ENCODE data around the gene HSP90B1.

The HSP90B1 gene

DNA sequence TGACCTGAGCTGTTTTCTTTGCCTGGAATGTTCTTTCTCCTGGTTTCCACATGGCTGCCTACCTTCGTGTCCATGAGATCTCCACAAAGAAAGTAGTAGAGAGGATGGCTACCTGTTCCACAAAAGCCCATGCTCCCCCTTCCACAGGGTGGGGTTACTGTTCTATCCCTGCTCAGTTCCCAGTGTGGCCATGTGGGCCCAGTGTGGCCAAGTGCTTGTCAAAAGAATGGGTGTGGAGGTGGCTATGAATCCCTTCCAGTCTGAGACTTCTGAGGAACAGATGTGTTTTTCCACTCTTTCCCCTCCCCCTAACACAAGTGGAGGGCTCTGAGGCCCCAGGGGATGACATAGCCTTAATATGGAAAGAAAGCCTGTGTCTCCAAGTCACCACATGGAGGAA is 26.2 kb upstream of the HSP90B1 start:
- no peak overlapping the region for H3K4me3 ChIP-seq (ENCODE audit: insufficient read depth, low read depth, low read length)
- no peaks in the 10 kb centered on the region for H3K4me1 ChIP-seq (ENCODE audit: control insufficient read depth, insufficient read depth, low read length)
- no peaks in the 10 kb centered on the region for H3K9me3 ChIP-seq (ENCODE audit: control insufficient read depth, low read length)
- no peaks in the 10 kb centered on the region for H3K36me3 ChIP-seq (ENCODE audit: control insufficient read depth, insufficient read depth, low read length)
- H3K27me3 ChIP-seq (ENCODE audit: control insufficient read depth, insufficient read depth, low read length, poor library complexity, severe bottlenecking) = no peaks in the 10 kb centered on the region
- no peak overlapping the region for H3K27ac ChIP-seq (ENCODE audit: insufficient read depth, low read depth, low read length, poor library complexity, severe bottlenecking)
- 86 to 96% methylated on average over 1 of the region's 1 CpG for WGBS, 2 experiments

GRCh38 chr12:103905730-103906349 is 24.4 kb upstream of the HSP90B1 start:
- H3K27me3 ChIP-seq (ENCODE audit: control insufficient read depth, insufficient read depth, low read length, poor library complexity, severe bottlenecking) = no peaks in the 10 kb centered on the region
- no peak overlapping the region for H3K27ac ChIP-seq (ENCODE audit: insufficient read depth, low read depth, low read length, poor library complexity, severe bottlenecking)
- H3K4me1 ChIP-seq (ENCODE audit: control insufficient read depth, insufficient read depth, low read length) = no peaks in the 10 kb centered on the region
- no peaks in the 10 kb centered on the region for H3K9me3 ChIP-seq (ENCODE audit: control insufficient read depth, low read length)
- no peak overlapping the region for H3K4me3 ChIP-seq (ENCODE audit: insufficient read depth, low read depth, low read length)
- 86 to 90% methylated on average over 4 of the region's 4 CpGs for WGBS, 2 experiments
- H3K36me3 ChIP-seq (ENCODE audit: control insufficient read depth, insufficient read depth, low read length) = no peaks in the 10 kb centered on the region

- no peaks in the 10 kb centered on the region for H3K27me3 ChIP-seq (ENCODE audit: control insufficient read depth, insufficient read depth, low read length, poor library complexity, severe bottlenecking)
- H3K36me3 ChIP-seq (ENCODE audit: control insufficient read depth, insufficient read depth, low read length) = no peaks in the 10 kb centered on the region
- H3K4me3 ChIP-seq (ENCODE audit: insufficient read depth, low read depth, low read length) = no peak overlapping the region
- no peak overlapping the region for H3K27ac ChIP-seq (ENCODE audit: insufficient read depth, low read depth, low read length, poor library complexity, severe bottlenecking)
- H3K4me1 ChIP-seq (ENCODE audit: control insufficient read depth, insufficient read depth, low read length) = no peaks in the 10 kb centered on the region
- H3K9me3 ChIP-seq (ENCODE audit: control insufficient read depth, low read length) = no peaks in the 10 kb centered on the region
Observed at GRCh38 chr12:103908246-103908541, 22.0 kb upstream of the HSP90B1 start.

- no peaks in the 10 kb centered on the region for H3K27me3 ChIP-seq (ENCODE audit: control insufficient read depth, insufficient read depth, low read length, poor library complexity, severe bottlenecking)
- H3K27ac ChIP-seq (ENCODE audit: insufficient read depth, low read depth, low read length, poor library complexity, severe bottlenecking) = no peak overlapping the region
- no peak overlapping the region for H3K4me3 ChIP-seq (ENCODE audit: insufficient read depth, low read depth, low read length)
- H3K4me1 ChIP-seq (ENCODE audit: control insufficient read depth, insufficient read depth, low read length) = no peaks in the 10 kb centered on the region
- WGBS, 2 experiments = 68 to 83% methylated on average over 2 of the region's 2 CpGs
- H3K9me3 ChIP-seq (ENCODE audit: control insufficient read depth, low read length) = no peaks in the 10 kb centered on the region
- H3K36me3 ChIP-seq (ENCODE audit: control insufficient read depth, insufficient read depth, low read length) = no peaks in the 10 kb centered on the region
Observed at GRCh38 chr12:103908877-103909276, 21.3 kb upstream of the HSP90B1 start.

GRCh38 chr12:103909811-103910210 is 20.4 kb upstream of the HSP90B1 start:
- Histone ChIP-seq H3K27ac (ENCODE audit: insufficient read depth, low read depth, low read length, poor library complexity, severe bottlenecking) (no peak overlapping the region), H3K4me3 (ENCODE audit: insufficient read depth, low read depth, low read length) (no peak overlapping the region), H3K9me3 (ENCODE audit: control insufficient read depth, low read length) (no peaks in the 10 kb centered on the region), H3K27me3 (ENCODE audit: control insufficient read depth, insufficient read depth, low read length, poor library complexity, severe bottlenecking) (no peaks in the 10 kb centered on the region), H3K36me3 (ENCODE audit: control insufficient read depth, insufficient read depth, low read length) (no peaks in the 10 kb centered on the region), H3K4me1 (ENCODE audit: control insufficient read depth, insufficient read depth, low read length) (no peaks in the 10 kb centered on the region)
- WGBS, 2 experiments = 92 to 100% methylated on average over 1 of the region's 1 CpG

GRCh38 chr12:103912069-103912468 is 18.1 kb upstream of the HSP90B1 start:
- no peaks in the 10 kb centered on the region for H3K27me3 ChIP-seq (ENCODE audit: control insufficient read depth, insufficient read depth, low read length, poor library complexity, severe bottlenecking)
- no peak overlapping the region for H3K27ac ChIP-seq (ENCODE audit: insufficient read depth, low read depth, low read length, poor library complexity, severe bottlenecking)
- no peaks in the 10 kb centered on the region for H3K36me3 ChIP-seq (ENCODE audit: control insufficient read depth, insufficient read depth, low read length)
- no peak overlapping the region for H3K4me3 ChIP-seq (ENCODE audit: insufficient read depth, low read depth, low read length)
- H3K9me3 ChIP-seq (ENCODE audit: control insufficient read depth, low read length) = no peaks in the 10 kb centered on the region
- H3K4me1 ChIP-seq (ENCODE audit: control insufficient read depth, insufficient read depth, low read length) = no peaks in the 10 kb centered on the region
- 82 to 88% methylated on average over 1 of the region's 1 CpG for WGBS, 2 experiments

- H3K4me1 ChIP-seq (ENCODE audit: control insufficient read depth, insufficient read depth, low read length) = no peaks in the 10 kb centered on the region
Observed at GRCh38 chr12:103913100-103913499, 17.1 kb upstream of the HSP90B1 start.

DNA sequence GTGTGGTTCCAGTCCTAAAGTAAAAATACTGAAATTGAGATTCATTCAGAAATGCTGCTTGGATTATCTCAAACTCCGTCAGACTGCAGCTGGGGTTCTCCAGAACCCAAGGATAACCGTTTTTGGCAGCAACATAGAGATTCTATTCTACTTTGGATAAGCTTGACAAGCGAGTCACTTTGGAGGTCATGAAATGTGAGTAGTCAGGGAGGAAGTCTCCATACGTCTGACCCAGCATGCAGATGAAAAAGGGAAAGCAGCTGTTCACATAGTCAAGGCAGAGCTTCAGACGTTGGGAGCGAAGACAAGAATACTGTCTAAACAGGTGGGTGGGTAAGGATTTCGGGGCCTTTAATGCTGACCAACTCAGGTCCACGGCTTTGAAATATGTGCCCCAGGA is 14.9 kb upstream of the HSP90B1 start:
- no peaks in the 10 kb centered on the region for H3K4me1 ChIP-seq (ENCODE audit: control insufficient read depth, insufficient read depth, low read length)
- H3K9me3 ChIP-seq (ENCODE audit: control insufficient read depth, low read length) = no peaks in the 10 kb centered on the region
- no peaks in the 10 kb centered on the region for H3K36me3 ChIP-seq (ENCODE audit: control insufficient read depth, insufficient read depth, low read length)
- H3K27ac ChIP-seq (ENCODE audit: insufficient read depth, low read depth, low read length, poor library complexity, severe bottlenecking) = no peak overlapping the region
- no peaks in the 10 kb centered on the region for H3K27me3 ChIP-seq (ENCODE audit: control insufficient read depth, insufficient read depth, low read length, poor library complexity, severe bottlenecking)
- no peak overlapping the region for H3K4me3 ChIP-seq (ENCODE audit: insufficient read depth, low read depth, low read length)
- WGBS, 2 experiments = 88 to 91% methylated on average over 8 of the region's 8 CpGs

More at GRCh38 chr12:103913100-103913499, 17.1 kb upstream of the HSP90B1 start:
- no peaks in the 10 kb centered on the region for H3K27me3 ChIP-seq (ENCODE audit: control insufficient read depth, insufficient read depth, low read length, poor library complexity, severe bottlenecking)
- H3K36me3 ChIP-seq (ENCODE audit: control insufficient read depth, insufficient read depth, low read length) = no peaks in the 10 kb centered on the region
- H3K9me3 ChIP-seq (ENCODE audit: control insufficient read depth, low read length) = no peaks in the 10 kb centered on the region
- H3K27ac ChIP-seq (ENCODE audit: insufficient read depth, low read depth, low read length, poor library complexity, severe bottlenecking) = no peak overlapping the region
- H3K4me3 ChIP-seq (ENCODE audit: insufficient read depth, low read depth, low read length) = no peak overlapping the region
- 90 to 94% methylated on average over 3 of the region's 3 CpGs for WGBS, 2 experiments

- H3K36me3 ChIP-seq (ENCODE audit: control insufficient read depth, insufficient read depth, low read length) = no peaks in the 10 kb centered on the region
- no peaks in the 10 kb centered on the region for H3K9me3 ChIP-seq (ENCODE audit: control insufficient read depth, low read length)
- no peaks in the 10 kb centered on the region for H3K4me1 ChIP-seq (ENCODE audit: control insufficient read depth, insufficient read depth, low read length)
- H3K27ac ChIP-seq (ENCODE audit: insufficient read depth, low read depth, low read length, poor library complexity, severe bottlenecking) = no peak overlapping the region
- 75 to 100% methylated on average over 1 of the region's 3 CpGs for WGBS, 2 experiments
- no peak overlapping the region for H3K4me3 ChIP-seq (ENCODE audit: insufficient read depth, low read depth, low read length)
- no peaks in the 10 kb centered on the region for H3K27me3 ChIP-seq (ENCODE audit: control insufficient read depth, insufficient read depth, low read length, poor library complexity, severe bottlenecking)
Observed at GRCh38 chr12:103917873-103918272, 12.3 kb upstream of the HSP90B1 start.

GRCh38 chr12:103924761-103925641 is 5.2 kb upstream of the HSP90B1 start:
- Histone ChIP-seq H3K9me3 (ENCODE audit: control insufficient read depth, low read length) (no peaks in the 10 kb centered on the region), H3K4me1 (ENCODE audit: control insufficient read depth, insufficient read depth, low read length) (no peaks in the 10 kb centered on the region), H3K27me3 (ENCODE audit: control insufficient read depth, insufficient read depth, low read length, poor library complexity, severe bottlenecking) (no peaks in the 10 kb centered on the region), H3K27ac (ENCODE audit: insufficient read depth, low read depth, low read length, poor library complexity, severe bottlenecking) (no peak overlapping the region), H3K36me3 (ENCODE audit: control insufficient read depth, insufficient read depth, low read length) (no peaks in the 10 kb centered on the region), H3K4me3 (ENCODE audit: insufficient read depth, low read depth, low read length) (no peak overlapping the region)
- WGBS, 2 experiments = 80 to 82% methylated on average over 9 of the region's 9 CpGs
